ENCODE results near the gene GAS7.

DNA sequence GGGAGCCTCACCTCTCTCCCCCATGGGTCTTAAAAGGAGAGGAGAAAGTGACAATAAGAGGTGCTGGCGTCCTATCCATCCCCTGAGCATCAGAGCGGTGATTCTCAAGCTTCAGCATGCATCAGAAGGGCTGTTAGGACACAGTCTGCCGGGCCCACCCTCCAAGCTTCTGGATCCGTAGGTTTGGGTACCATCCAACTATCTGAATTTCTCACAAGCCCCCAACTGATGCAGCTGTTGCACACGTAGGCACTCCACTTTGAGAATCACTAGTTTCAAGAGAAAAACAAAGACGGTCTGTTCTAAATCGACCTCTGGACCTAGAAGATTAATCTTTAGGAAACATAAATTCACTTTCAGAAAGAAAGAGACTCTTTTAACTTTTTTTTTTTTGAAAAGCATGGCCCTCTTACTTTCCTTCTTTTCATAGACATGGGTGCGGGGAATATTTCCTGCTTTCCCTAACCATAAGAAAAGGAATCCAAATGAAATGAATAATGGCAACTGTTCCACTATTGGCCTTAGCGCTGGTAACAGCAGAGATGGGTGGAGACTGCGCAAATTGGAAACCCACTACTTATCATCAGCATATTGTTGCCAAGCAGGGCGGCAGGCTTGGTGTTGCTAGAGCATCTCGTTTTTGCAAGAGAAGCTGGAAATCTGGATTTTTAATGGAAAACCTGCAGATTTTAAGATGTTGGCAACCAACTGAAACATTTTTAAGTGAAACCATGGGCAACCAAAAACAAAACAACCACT is 144.4 kb downstream of the GAS7 start:
- TF ChIP-seq NBN (IDR thresholded peaks at IDR 0.05) (no peak), SP1 (IDR thresholded peaks at IDR 0.05; ENCODE audit: low read depth, low read length) (no peak), ZNF687 (IDR thresholded peaks at IDR 0.05) (no peak)
